Stimulated activated CD8-positive, alpha-beta memory T cell treated with anti-CD3 and anti-CD28 coated beads, Interleukin-7, amount 100 ng/mL, for 48 hours (primary cell): Measurements from ENCODE around the gene GADD45G.

Experiments
- DNase-seq, 2 donors: peaks; one replicate each; pipeline ENCODE4 v3.0.0-alpha.2; 2020; ENCODE audit warnings: low read depth in 1 of 2; ENCODE audit errors: extremely low read depth in 1 of 2

GADD45G gene

GRCh38 chr9:89628601-89629000, 23.8 kb downstream of the GADD45G start:
- no peak for DNase-seq

DNA sequence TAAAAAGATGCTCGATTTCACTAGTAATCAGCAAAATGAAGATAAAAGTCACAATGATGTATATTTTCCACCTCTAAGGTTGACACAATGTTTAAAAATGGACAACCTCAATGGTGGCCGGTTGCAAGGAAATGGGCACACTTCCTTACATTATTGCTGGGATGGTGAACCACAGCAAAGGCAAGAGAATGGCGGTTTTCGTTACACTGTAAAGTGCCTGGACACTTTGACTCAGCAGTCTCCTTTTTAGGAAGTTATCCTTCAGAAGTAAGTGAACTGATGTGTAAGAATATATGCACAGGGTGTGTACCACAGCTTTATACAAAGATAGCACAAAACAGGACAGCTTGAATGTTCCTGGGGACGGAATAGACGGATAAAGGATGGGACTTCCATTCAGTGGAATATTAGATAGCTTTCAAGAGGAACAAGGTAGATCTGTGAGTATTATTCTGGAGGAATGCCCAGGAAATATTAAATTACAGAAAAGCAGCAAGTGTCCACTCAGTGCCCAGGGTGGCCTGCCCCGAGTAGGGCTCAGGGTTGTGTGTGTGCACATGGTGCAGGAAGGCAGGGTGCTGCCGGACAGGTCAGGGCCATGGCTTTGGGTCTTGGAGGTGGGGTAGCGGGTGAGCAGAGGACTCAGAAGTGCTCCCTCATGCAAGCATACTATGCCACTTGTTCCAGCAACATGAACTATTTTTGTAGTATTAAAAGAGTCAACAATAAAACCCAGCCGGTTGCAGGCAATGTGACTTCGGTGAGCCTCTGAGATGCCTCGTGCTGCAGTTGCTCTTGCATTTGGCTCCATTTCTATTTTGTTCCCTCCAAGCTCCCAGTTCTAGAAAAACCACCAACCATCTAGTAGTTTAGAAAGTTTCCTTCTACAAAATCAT, 24.5 kb downstream of the GADD45G start:
- DNase-seq: no peak

- DNase-seq: no peak
Observed at GRCh38 chr9:89630508-89630907, 25.7 kb downstream of the GADD45G start.

- no peak for DNase-seq
Observed at GRCh38 chr9:89631384-89631783, 26.6 kb downstream of the GADD45G start.

GRCh38 chr9:89632192-89632733, 27.5 kb downstream of the GADD45G start:
- DNase-seq: no peak

- DNase-seq: no peak
Observed at GRCh38 chr9:89632736-89633135, 27.9 kb downstream of the GADD45G start.

GRCh38 chr9:89633404-89633803, 28.6 kb downstream of the GADD45G start:
- no peak for DNase-seq

- DNase-seq: no peak
Observed at GRCh38 chr9:89633920-89634319, 29.1 kb downstream of the GADD45G start.

- DNase-seq: no peak
Observed at GRCh38 chr9:89634995-89635742, 30.4 kb downstream of the GADD45G start.

DNA sequence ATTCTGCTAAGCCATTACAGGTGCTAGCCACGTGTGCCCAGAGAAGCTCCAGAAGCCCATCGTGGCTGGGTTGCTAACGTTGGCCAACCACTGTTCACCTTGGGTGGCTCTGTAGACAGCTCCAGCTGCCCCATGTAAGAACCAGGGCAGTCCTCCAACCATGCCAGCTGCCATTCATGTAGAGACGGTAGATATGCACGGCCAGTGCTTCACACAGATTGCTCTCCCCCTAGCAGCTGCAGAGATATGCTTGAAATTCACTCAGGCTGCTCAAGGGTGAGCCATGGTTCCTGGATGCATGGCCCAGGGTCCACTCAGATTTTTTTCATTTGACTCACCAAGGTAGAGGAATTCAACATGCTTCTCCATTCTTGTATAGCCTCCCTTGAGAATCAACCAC, 31.0 kb downstream of the GADD45G start:
- no peak for DNase-seq

DNA sequence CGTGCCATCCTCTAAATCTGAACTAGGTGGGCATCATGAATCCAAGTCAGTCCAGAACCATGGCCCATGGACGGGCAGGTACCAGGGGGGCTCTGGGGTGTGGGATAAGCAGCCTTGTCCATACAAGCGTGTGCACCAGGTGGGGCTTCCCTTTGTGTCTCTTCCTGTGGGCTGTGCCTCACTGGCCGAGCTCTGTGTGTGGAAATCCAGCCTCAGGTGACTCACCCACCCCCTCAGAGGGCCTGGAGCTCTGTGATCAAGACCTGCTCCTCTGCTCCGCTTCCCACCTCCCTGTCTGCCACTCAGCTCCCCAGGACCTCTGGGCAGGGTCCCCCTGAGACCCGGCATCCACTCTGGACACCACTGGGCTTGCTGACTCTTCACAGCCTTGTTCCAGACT, 33.0 kb downstream of the GADD45G start:
- no peak for DNase-seq

- DNase-seq: no peak
Observed at GRCh38 chr9:89638359-89638758, 33.5 kb downstream of the GADD45G start.

DNA sequence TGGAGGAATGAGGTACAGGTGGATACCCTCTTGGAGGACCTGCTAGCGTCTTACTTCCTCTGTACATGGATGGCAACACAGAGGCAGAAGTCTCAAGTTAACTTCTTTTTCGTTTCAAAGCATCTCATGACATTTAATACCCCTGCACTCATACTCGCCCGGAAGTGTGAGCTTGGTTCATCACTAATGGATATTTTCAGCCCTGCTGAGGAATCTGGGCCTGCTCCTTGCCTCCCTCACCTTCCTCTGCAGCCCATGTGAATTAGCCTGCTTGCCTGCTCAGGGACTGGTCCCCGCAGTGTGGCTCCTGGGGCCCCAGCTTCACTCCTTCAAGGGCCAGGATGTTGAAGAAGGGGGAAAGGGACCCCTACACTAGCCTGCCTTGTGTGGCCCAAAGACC, 34.1 kb downstream of the GADD45G start:
- no peak for DNase-seq

- DNase-seq: no peak
Observed at GRCh38 chr9:89639367-89639795, 34.6 kb downstream of the GADD45G start.

DNA sequence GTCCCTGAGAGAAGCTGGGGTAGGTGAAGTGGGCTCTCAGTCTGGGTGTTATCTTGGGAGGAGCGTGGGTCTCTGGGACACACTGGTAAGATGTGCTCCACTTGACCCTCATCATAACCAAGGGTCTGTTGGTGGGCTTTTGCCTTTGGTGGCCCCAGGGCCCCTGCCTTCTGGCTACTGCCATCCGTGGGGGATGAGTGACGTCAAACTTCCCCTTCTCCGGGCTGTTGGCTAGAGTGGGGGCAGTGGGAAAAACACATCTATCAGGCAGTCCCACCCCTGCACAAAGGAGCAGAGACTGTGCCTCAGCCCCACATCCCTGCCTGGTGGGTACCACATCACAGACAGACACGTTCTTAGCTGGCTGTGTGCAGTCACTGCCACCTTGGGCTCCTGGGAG, 35.1 kb downstream of the GADD45G start:
- no peak for DNase-seq

DNA sequence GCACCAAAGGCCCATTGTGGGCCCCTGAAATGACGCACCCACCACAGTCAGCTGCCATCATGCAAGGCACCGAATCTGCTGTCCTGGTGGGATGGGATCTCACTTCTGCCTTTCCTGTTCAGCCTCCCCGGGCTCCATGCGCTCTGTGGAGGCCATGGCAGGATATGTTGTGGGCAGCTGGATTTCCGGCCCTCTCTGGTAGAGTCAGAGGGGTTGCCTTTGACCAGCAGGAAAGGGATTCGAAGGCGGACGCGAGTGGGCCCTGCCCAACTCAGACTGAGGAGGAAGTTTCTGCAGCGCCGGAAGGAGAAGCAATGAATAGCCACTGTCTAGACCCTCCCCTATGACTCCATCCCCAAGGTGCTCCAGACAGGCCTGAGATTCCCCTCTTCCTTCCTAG, 35.5 kb downstream of the GADD45G start:
- DNase-seq: no peak

DNA sequence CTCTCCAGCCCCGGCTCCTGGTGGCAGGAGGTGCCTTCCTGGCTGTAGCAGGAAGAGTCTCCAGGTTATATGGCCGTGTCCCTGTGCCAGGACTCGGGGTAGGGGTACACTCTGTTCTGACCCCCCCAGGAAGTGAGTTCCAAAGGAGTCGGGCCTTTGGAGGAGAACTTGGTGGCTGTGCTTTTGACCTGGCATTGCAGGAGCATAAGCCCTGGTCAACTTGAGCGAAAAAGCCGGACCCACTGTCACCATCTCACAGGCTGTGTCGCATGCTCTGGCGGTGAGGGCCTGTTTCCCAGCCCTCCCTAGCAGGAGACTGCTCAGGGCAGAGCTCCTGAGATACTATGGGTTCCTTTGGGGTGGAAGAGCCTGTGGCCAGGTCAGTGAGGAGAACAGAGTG, 36.0 kb downstream of the GADD45G start:
- no peak for DNase-seq

DNA sequence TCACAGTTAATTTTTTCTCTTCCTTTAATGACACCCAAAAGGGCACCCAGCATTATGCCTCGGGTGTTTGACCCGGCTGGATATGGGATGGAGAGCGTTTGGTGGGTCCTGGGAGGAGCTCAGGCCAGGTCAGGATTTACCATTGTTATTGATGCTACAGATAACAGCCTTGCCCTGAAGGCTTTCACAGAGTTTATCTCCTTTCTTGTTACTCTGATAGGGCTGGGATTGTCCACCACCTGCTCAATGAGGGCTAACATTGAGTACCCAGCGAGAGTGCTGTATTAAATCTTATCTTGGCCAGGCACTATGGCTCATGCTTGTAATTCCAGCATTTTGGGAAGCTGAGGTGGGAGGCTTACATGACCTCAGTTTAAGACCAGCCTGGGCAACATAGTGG, 37.2 kb downstream of the GADD45G start:
- no peak for DNase-seq

DNA sequence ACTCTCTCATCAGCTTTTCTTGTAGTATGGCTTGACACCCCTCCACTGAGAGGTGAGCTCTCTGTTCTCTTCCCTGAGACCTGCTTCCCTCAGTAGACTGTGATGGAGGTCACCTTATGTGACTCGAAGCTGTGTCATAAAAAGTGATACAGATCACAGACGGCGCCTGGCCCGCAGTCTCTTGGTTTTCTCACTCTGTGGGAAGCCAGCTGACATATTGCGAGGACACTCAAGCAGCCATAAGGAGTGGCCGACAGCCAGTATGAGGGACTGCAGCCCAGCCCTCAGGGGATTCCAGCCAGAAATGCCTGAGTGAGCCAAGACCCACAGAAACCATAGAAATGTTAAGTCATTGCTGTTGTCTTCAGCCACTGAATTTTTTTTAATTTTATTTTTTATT, 38.0 kb downstream of the GADD45G start:
- DNase-seq: no peak

DNA sequence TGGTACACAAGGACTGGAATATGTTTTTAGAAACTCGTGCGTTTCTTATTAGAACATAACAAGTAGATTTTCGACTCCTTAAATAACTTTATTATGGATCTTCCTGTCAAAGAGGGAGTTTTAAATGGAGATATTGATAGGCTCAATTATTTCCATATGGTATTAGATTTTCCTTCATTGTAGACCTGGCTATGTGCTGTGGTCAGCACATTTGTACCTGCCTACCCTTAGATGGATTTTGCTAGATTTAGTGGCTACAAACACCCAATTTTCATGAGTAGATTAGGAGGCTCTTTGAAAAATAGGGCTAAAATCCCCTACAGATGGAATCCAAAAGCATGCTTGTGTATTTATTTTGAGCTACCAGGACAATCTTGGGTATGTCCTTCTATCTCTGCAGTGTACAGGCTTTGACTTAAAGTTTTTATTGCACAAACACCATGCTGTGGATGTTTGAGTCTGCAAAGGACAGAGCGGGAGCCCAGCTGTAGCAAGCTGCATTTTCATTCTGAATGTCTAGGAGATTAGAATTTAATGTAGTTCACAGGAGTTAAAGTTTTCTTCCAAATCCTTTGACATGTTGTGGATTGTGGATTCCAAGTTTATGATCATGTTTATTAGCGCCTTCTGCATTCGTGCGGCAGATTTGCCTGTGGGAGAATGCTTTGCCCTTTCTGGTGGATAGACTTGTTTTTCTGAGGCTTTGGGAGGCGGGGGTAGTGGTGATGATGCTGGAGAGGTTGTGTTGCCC, 41.6 kb downstream of the GADD45G start:
- DNase-seq: no peak
